OCI-LY7 (cell line): Measurements from ENCODE around the gene SNX17. TPM values are rescaled to one million over a fixed set of nuclear protein-coding genes. Genes with fewer than 3 reads are reported as not detected.

ENCODE experiments used
- BruUV-seq: library from RNA; stranded (reverse); fragments of 400-500 nt; replicated peaks from 2 replicates; lab custom pipeline; 2021; lab: Mats Ljungman, UMichigan
- CTCF ChIA-PET: fragments of 300-600 bp; sonication (Branson Sonifier 250); formaldehyde crosslinking; loops from one replicate; lab custom pipeline; 2022; ENCODE audit warnings: antibody characterized with exemption; ENCODE audit not compliant: unreplicated experiment; lab: Charles Lee
- POLR2A ChIA-PET: fragments of 300-600 bp; sonication (Branson Sonifier 250); formaldehyde crosslinking; loops from one replicate; lab custom pipeline; 2022; ENCODE audit warnings: antibody characterized with exemption; lab: Charles Lee
- DNase-seq: peaks from one replicate; pipeline ENCODE4 v3.0.0-alpha.2; 2015; ENCODE audit warnings: low spot score
- H2AFZ ChIP-seq: fragments of 200-600 bp; sonication (generic), shearing (Covaris generic); 2 replicates; pipeline ENCODE4 v1.6.1; 2014; ENCODE audit warnings: mild to moderate bottlenecking, antibody characterized with exemption, low read length, moderate library complexity
- H3K27ac ChIP-seq: fragments of 200-600 bp; sonication (generic); 2 replicates; pipeline ENCODE4 v1.5.1; 2014; ENCODE audit warnings: mixed run types, low read depth, mild to moderate bottlenecking, moderate library complexity, low read length, inconsistent platforms; ENCODE audit not compliant: poor library complexity, severe bottlenecking
- H3K36me3 ChIP-seq: fragments of 200-600 bp; sonication (generic); 2 replicates; pipeline ENCODE4 v1.6.1; 2014; ENCODE audit warnings: mild to moderate bottlenecking, antibody characterized with exemption, low read length, moderate library complexity, mixed read lengths; ENCODE audit not compliant: insufficient read depth
- H3K4me1 ChIP-seq: fragments of 200-600 bp; sonication (generic); 2 replicates; pipeline ENCODE4 v1.5.1; 2014; ENCODE audit warnings: mild to moderate bottlenecking, low read length; ENCODE audit not compliant: insufficient read depth, poor library complexity, severe bottlenecking
- H3K4me2 ChIP-seq: fragments of 200-600 bp; sonication (generic); 2 replicates; pipeline ENCODE4 v1.6.1; 2014; ENCODE audit warnings: mild to moderate bottlenecking, low read length
- H3K4me3 ChIP-seq: fragments of 200-600 bp; sonication (generic); 2 replicates; pipeline ENCODE4 v1.5.1; 2014; ENCODE audit warnings: mild to moderate bottlenecking, low read depth, low read length; ENCODE audit not compliant: poor library complexity, severe bottlenecking
- H3K79me2 ChIP-seq: fragments of 200-600 bp; sonication (generic); 2 replicates; pipeline ENCODE4 v1.6.1; 2016; ENCODE audit warnings: low read depth, mild to moderate bottlenecking, low read length, moderate library complexity, mixed read lengths; ENCODE audit not compliant: insufficient read depth
- H3K9me2 ChIP-seq: fragments of 200-600 bp; sonication (generic); 2 replicates; pipeline ENCODE4 v1.6.1; 2016; ENCODE audit warnings: mild to moderate bottlenecking, low read length, mixed read lengths; ENCODE audit not compliant: insufficient read depth
- H3K9me3 ChIP-seq: fragments of 200-600 bp; sonication (generic); 2 replicates; pipeline ENCODE4 v1.6.1; 2014; ENCODE audit warnings: mild to moderate bottlenecking, mixed run types, low read length, mixed read lengths
- H4K20me1 ChIP-seq: fragments of 200-600 bp; sonication (generic); 2 replicates; pipeline ENCODE4 v1.6.1; 2014; ENCODE audit warnings: mild to moderate bottlenecking, antibody characterized with exemption, low read length, moderate library complexity, mixed read lengths; ENCODE audit not compliant: insufficient read depth
- CTCF ChIP-seq: fragments of 200-600 bp; sonication (generic); conservative IDR thresholded peaks from 2 replicates; pipeline ENCODE4 v1.5.1; 2014; ENCODE audit warnings: mild to moderate bottlenecking, antibody characterized with exemption, low read length, moderate library complexity, mixed read lengths
- EZH2phosphoT487 ChIP-seq: fragments of 200-600 bp; sonication (generic); IDR thresholded peaks from 2 replicates; pipeline ENCODE4 v1.6.1; 2018; ENCODE audit warnings: low read depth, borderline replicate concordance, mild to moderate bottlenecking, mixed run types, antibody characterized with exemption, low read length, moderate library complexity, mixed read lengths
- intact Hi-C: fragments of 100-400 bp; cut with micrococcal nuclease; formaldehyde crosslinking; loops from one replicate; pipeline ENCODE4 v1.10.0; 2022; ENCODE audit not compliant: unreplicated experiment
- total RNA-seq, 2 experiments: library from RNA; depleted of rRNA in 1 of 2; stranded (reverse); fragments of >200 nt in 1 of 2; shearing (Covaris generic) in 1 of 2; gene quantifications; 2 replicates each; pipeline ENCODE4 v1.2.3, GENCODE V29; 2014 to 2022

The SNX17 gene
- total RNA-seq, 2 experiments from 2014 or later = 63.1 to 97.4 TPM

- H2AFZ ChIP-seq = no peak overlapping the region
- peaks cover 12% of the 10 kb centered on the region for H3K36me3 ChIP-seq
- no peak overlapping the region for H3K27ac ChIP-seq
- no peak overlapping the region for H3K4me3 ChIP-seq
- peaks cover 72% of the 10 kb centered on the region for H3K79me2 ChIP-seq
- no peaks in the 10 kb centered on the region for H3K9me3 ChIP-seq
- H3K4me1 ChIP-seq = peaks cover 34% of the 10 kb centered on the region
- TF ChIP-seq EZH2phosphoT487 (no peak), CTCF (no peak)
- 0 out of 2 replicates have a peak, but pooled peaks cover 4% of the 10 kb centered on the region for H4K20me1 ChIP-seq
- no TSS peak for BruUV-seq
- CTCF ChIA-PET = interaction anchor here (1.0 kb wide), 1 partner anchor 9 kb away, joined by 3 read pairs; no protein-coding TSS in a partner anchor
- H3K9me2 ChIP-seq = no peaks in the 10 kb centered on the region
- no peak for DNase-seq
- peak overlapping the region; percentile 97 for H3K4me2 ChIP-seq
- POLR2A ChIA-PET = interaction anchor here (0.6 to 2.0 kb wide), 6 partner anchors 8 to 1424 kb away, joined by 3 to 12 read pairs (median 6); no protein-coding TSS in a partner anchor
- intact Hi-C loops = no loop called here
Measured at GRCh38 chr2:27354597-27354927, 15.9 kb upstream of the SNX17 start.

GRCh38 chr2:27356056-27356381 is 14.4 kb upstream of the SNX17 start:
- Histone ChIP-seq H3K4me3 (peak overlapping the region; percentile 77), H3K79me2 (peaks cover 70% of the 10 kb centered on the region), H3K9me3 (no peaks in the 10 kb centered on the region), H3K4me2 (peak overlapping the region; percentile 97), H3K36me3 (peaks cover 16% of the 10 kb centered on the region), H2AFZ (peak overlapping the region; percentile 77), H3K9me2 (no peaks in the 10 kb centered on the region), H3K27ac (peak overlapping the region; percentile 88), H4K20me1 (0 out of 2 replicates have a peak, but pooled peaks cover 4% of the 10 kb centered on the region), H3K4me1 (peaks cover 29% of the 10 kb centered on the region)
- no TSS peak for BruUV-seq
- no peak for DNase-seq
- ChIA-PET CTCF (interaction anchor here (1.2 kb wide), 1 partner anchor 37 kb away, joined by 3 read pairs; no protein-coding TSS in a partner anchor), POLR2A (interaction anchor here (1.2 to 1.9 kb wide), 3 partner anchors 13 to 272 kb away, joined by 3 to 10 read pairs (median 5); partner anchors contain the start of gene EIF2B4)
- intact Hi-C loops = loop anchor here (1.0 to 5.0 kb wide), 4 partner anchors 14 to 305 kb away; partner anchors contain the start of genes AGBL5, ATRAID, EIF2B4 and MPV17
- TF ChIP-seq CTCF = no peak
